MCF 10A (cell line): ENCODE data around the gene ADAMTSL3. TPM values are rescaled to one million over a fixed set of nuclear protein-coding genes. Genes with fewer than 3 reads are reported as not detected.
A peak's percentile ranks its signal among the peaks of the same experiment; 100 is the strongest.

Experiments used
- BruUV-seq: library from RNA; stranded (reverse); fragments of 400-500 nt; replicated peaks from 2 replicates; lab custom pipeline; 2021; lab: Mats Ljungman, UMichigan
- CTCF ChIA-PET: fragments of 300-600 bp; sonication (Branson Sonifier 250); formaldehyde crosslinking; extraction: SDS; loops from one replicate; lab custom pipeline; 2021; ENCODE audit warnings: antibody characterized with exemption, inconsistent platforms; lab: Yijun Ruan, JAX
- POLR2A ChIA-PET: fragments of 300-600, 350-650 bp; sonication (Branson Sonifier 250); formaldehyde crosslinking; extraction: SDS; loops from one replicate; lab custom pipeline; 2020; ENCODE audit warnings: antibody characterized with exemption, inconsistent platforms; lab: Yijun Ruan, JAX
- DNase-seq: peaks from one replicate; pipeline ENCODE4 v3.0.0-alpha.2; 2018; ENCODE audit not compliant: unreplicated experiment
- H3K27ac Mint-ChIP-seq: one replicate; pipeline ENCODE4 v1.8.0; 2022; ENCODE audit warnings: mild to moderate bottlenecking, low read depth, mixed read lengths; ENCODE audit not compliant: unreplicated experiment
- H3K27me3 Mint-ChIP-seq: one replicate; pipeline ENCODE4 v1.8.0; 2022; ENCODE audit warnings: mixed read lengths; ENCODE audit not compliant: insufficient read depth, unreplicated experiment
- H3K36me3 Mint-ChIP-seq: one replicate; pipeline ENCODE4 v1.8.0; 2022; ENCODE audit warnings: mild to moderate bottlenecking, moderate library complexity, mixed read lengths; ENCODE audit not compliant: insufficient read depth, unreplicated experiment
- H3K4me1 Mint-ChIP-seq: one replicate; pipeline ENCODE4 v1.8.0; 2022; ENCODE audit warnings: mixed read lengths; ENCODE audit not compliant: insufficient read depth, unreplicated experiment
- H3K4me3 Mint-ChIP-seq: one replicate; pipeline ENCODE4 v1.8.0; 2022; ENCODE audit warnings: mild to moderate bottlenecking, moderate library complexity, mixed read lengths; ENCODE audit not compliant: unreplicated experiment
- H3K9me3 Mint-ChIP-seq: one replicate; pipeline ENCODE4 v1.8.0; 2022; ENCODE audit warnings: mixed read lengths; ENCODE audit not compliant: unreplicated experiment
- CTCF ChIP-seq: fragments of 200-600 bp; IDR thresholded peaks from one replicate; pipeline ENCODE4 v1.8.0; 2022; ENCODE audit warnings: antibody characterized with exemption, mild to moderate bottlenecking; ENCODE audit not compliant: unreplicated experiment
- intact Hi-C: fragments of 100-400 bp; cut with micrococcal nuclease; formaldehyde crosslinking; loops from 2 replicates; pipeline ENCODE4 v1.14.1; 2022
- total RNA-seq: library from RNA; stranded (reverse); gene quantifications from 2 replicates; pipeline ENCODE4 v1.2.3, GENCODE V29; 2022

ADAMTSL3 gene
- total RNA-seq, 1 experiment from 2014 or later = 1.2 TPM

- DNase-seq = peak; percentile 22
- ChIA-PET POLR2A (interaction anchor here (0.8 to 1.1 kb wide), 6 partner anchors 17 to 105 kb away, joined by 3 to 4 read pairs (median 3); no protein-coding TSS in a partner anchor), CTCF (interaction anchor here (0.6 to 1.3 kb wide), 3 partner anchors 227 to 310 kb away, joined by 3 to 6 read pairs (median 4); no protein-coding TSS in a partner anchor)
- Mint-ChIP-seq H3K27me3 (no peaks in the 10 kb centered on the region), H3K4me1 (peaks cover 10% of the 10 kb centered on the region), H3K27ac (no peak overlapping the region), H3K9me3 (peaks cover 23% of the 10 kb centered on the region), H3K36me3 (no peaks in the 10 kb centered on the region), H3K4me3 (no peak overlapping the region)
- no TSS peak for BruUV-seq
- TF ChIP-seq CTCF = no peak
- intact Hi-C loops = no loop called here
Observed at GRCh38 chr15:83784975-83785374, 131.1 kb downstream of the ADAMTSL3 start.

GRCh38 chr15:83786336-83786735 lies 132.4 kb downstream of the ADAMTSL3 start:
- POLR2A ChIA-PET = no interaction called here
- intact Hi-C loops = no loop called here
- BruUV-seq = no TSS peak
- H3K4me1 Mint-ChIP-seq = peaks cover 10% of the 10 kb centered on the region
- no peaks in the 10 kb centered on the region for H3K27me3 Mint-ChIP-seq
- CTCF ChIA-PET = no interaction called here
- H3K27ac Mint-ChIP-seq = no peak overlapping the region
- TF ChIP-seq CTCF = no peak
- H3K4me3 Mint-ChIP-seq = no peak overlapping the region
- H3K36me3 Mint-ChIP-seq = no peaks in the 10 kb centered on the region
- peaks cover 19% of the 10 kb centered on the region for H3K9me3 Mint-ChIP-seq
- DNase-seq = no peak

- BruUV-seq = no TSS peak
- ChIA-PET POLR2A (no interaction called here), CTCF (no interaction called here)
- TF ChIP-seq CTCF = no peak
- Mint-ChIP-seq H3K4me3 (no peak overlapping the region), H3K27me3 (no peaks in the 10 kb centered on the region), H3K4me1 (no peaks in the 10 kb centered on the region), H3K36me3 (no peaks in the 10 kb centered on the region), H3K27ac (no peak overlapping the region), H3K9me3 (no peaks in the 10 kb centered on the region)
- intact Hi-C loops = no loop called here
- DNase-seq = no peak
Observed at GRCh38 chr15:83793069-83793468, 139.1 kb downstream of the ADAMTSL3 start.

- H3K4me1 Mint-ChIP-seq = no peaks in the 10 kb centered on the region
- no peak for DNase-seq
Observed at GRCh38 chr15:83794209-83794608, 140.3 kb downstream of the ADAMTSL3 start.

More at GRCh38 chr15:83794209-83794608, 140.3 kb downstream of the ADAMTSL3 start:
- no TSS peak for BruUV-seq
- Mint-ChIP-seq H3K27me3 (no peaks in the 10 kb centered on the region), H3K36me3 (no peaks in the 10 kb centered on the region), H3K27ac (no peak overlapping the region), H3K9me3 (no peaks in the 10 kb centered on the region), H3K4me3 (no peak overlapping the region)
- CTCF ChIA-PET = interaction anchor here (0.7 kb wide), 1 partner anchor 25 kb away, joined by 3 read pairs; no protein-coding TSS in a partner anchor
- no peak for TF ChIP-seq CTCF
- intact Hi-C loops = no loop called here
- POLR2A ChIA-PET = interaction anchor here (1.2 kb wide), 1 partner anchor 20 kb away, joined by 3 read pairs; no protein-coding TSS in a partner anchor
